Measurements from ENCODE around the gene FAM161A.
"Not testable (repeated sequence)": the region's sequence is repeated elsewhere in the genome, so short reads cannot be mapped to it uniquely, and the experiment has no call there.

Gene FAM161A

DNA sequence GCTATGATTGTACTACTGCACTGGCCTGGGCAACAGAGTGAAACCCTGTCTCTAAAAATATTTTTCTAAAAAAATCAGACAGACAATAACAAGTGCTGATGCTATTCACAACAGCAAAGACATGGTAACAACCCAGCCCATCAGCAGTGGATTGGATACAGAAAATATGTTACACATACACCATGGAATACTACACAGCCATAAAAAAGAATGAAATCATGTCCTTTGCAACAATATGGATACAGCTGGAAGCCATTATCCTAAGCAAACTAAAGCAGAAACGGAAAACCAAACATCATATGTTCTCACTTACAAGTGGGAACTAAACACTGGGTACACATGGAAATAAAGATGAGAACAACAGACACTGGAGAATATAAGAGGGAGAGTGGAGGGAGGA lies 19.9 kb downstream of the FAM161A start:
- no peak for DNase-seq

- no peak for DNase-seq
Measured at GRCh38 chr2:61832183-61832841, 21.5 kb downstream of the FAM161A start.

GRCh38 chr2:61822255-61822654 lies 31.6 kb downstream of the FAM161A start:
- DNase-seq: no peak

GRCh38 chr2:61816480-61817355 lies 37.1 kb downstream of the FAM161A start:
- no peak for DNase-seq

DNA sequence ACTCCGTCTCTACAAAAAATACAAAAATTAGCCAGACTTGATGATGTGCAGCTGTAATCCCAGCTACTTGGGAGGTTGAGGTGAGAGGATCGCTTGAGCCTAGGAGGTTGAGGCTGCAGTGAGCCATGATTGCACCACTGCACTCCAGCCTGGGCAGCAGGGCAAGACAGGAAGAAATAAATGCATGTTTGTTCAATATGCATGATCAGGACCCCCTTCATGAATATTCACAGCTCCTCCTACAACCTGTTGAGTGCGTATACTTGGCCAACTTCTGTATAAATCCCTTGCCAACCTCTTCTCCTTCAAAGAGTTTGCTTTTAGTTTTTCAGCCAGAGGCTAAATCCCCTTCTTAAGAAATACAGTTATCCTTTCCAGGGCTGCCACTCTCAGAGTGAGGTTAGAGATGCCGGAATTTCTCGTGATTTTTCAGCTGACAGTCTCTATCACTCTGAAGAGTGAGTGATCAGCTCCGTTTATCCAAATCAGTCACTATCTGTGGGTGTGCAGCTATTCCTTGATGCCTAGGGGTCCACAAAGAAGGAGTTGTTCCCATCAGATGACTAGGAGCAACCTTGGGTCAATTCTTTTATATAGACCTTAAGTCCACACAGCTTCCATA lies 39.2 kb downstream of the FAM161A start:
- no peak for DNase-seq

DNA sequence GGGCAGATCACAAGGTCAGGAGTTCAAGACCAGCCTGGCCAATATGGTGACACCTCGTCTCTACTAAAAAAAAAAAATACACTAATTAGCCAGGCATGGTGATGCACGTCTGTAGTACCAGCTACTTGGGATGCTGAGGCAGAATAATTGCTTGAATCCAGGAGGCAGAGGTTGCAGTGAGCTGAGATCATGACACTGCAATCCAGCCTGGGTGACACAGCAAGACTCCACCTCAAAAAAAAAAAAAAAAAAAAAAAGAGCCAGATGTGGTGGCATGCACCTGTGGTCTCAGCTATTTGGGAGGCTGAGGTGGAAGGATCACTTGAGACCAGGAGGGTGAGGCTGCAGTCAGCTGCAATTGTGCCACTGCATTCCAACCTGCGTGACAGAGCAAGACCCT lies 40.5 kb downstream of the FAM161A start:
- not testable (repeated sequence) for DNase-seq

GRCh38 chr2:61811821-61812220 lies 42.0 kb downstream of the FAM161A start:
- no peak for DNase-seq

- not testable (repeated sequence) for DNase-seq
Measured at GRCh38 chr2:61810203-61810602, 43.7 kb downstream of the FAM161A start.

- DNase-seq: not testable (repeated sequence)
Measured at GRCh38 chr2:61808693-61809092, 45.2 kb downstream of the FAM161A start.

DNA sequence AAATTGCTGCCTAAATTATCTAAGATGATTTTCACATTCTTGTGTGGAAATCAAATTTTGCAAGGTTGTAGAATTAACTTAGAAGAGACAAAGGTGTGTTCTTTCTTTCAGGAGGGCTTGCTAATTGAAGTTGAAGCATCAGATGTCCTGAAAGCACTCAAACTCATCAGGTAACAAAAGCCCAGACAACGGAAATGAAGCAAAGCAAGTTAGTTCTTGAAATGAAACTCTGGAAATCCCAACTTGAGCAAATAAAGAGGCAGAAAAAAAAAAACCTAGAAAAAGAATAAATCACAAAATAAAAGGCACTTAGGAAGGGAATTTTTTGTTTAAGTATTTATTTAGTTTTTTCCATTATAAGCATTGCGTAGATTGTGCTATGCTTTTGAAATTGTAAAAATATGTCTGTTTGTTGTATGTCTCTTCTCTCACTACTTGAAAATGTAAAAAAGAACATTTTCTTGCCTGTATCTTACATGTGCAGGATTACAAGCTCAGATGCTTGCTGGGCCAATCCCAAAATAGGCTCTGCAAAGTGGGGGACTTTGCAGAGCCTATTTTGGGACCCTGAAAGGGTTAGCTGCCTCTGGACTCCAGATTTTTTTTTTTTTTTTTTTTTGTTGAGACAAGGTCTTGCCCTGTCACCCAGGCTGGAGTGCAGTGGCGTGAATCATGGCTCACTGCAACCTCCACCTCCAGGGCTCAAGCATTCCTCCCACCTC lies 46.7 kb downstream of the FAM161A start:
- peak in 1 of 3 experiments; percentile 32 for DNase-seq

DNA sequence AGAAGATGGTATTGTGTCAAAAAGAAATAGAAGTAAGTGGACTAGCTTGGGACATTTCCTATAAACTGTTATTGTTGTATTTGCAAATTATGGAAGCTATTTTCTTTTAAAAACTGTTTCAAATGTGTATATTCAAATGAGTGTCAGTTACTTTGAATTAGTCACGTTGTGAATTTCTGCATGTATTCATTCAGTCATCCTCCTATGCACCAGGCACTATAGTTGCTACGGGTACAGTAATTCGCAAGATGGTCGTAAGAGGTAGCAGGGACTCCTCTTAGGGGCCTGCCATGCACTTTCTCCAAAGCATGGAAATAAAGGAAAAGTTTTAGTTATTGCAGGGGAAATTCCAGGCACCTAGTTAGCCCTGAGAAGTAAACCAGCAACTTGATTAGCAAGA lies 51.3 kb downstream of the FAM161A start:
- no peak for DNase-seq

DNA sequence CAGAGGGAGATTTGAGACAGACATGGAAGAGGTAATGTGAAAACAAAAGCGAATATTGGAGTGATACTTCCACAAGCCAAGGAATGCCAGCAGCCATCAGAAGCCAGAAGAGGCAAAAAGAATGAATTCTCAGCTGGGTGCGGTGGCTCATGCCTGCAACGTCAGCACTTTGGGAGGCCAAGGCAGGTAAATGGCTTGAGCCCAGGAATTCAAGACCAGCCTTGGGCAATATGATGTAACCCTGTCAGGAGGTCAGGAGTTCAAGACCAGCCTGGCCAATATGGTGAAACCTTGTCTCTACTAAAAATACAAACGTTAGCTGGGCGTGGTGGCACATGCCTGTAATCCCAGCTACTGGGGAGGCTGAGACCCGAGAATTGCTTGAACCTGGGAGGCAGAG lies 54.8 kb downstream of the FAM161A start:
- DNase-seq: no peak

- DNase-seq: not testable (repeated sequence)
Measured at GRCh38 chr2:61797446-61797845, 56.4 kb downstream of the FAM161A start.

DNA sequence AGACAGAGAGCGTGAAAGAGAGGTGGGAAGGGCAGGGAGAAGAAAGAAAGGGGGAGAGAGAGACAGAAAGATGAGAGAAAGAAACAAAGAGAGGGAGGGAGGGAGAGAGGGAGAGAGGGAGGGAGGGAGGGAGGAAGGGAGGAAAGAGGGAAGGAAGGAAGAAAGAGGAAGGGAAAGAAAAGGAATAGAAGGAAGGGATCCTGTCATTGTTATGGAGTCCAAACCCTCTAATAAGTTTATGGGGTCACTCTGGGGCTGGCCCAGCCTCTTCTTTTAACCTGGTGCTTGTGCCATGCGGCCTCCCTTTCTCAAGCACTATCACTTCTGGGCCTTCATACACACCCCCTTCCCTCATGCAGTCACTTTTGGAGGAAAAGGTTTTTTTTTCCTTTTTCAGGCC lies 58.5 kb downstream of the FAM161A start:
- no peak for DNase-seq

DNA sequence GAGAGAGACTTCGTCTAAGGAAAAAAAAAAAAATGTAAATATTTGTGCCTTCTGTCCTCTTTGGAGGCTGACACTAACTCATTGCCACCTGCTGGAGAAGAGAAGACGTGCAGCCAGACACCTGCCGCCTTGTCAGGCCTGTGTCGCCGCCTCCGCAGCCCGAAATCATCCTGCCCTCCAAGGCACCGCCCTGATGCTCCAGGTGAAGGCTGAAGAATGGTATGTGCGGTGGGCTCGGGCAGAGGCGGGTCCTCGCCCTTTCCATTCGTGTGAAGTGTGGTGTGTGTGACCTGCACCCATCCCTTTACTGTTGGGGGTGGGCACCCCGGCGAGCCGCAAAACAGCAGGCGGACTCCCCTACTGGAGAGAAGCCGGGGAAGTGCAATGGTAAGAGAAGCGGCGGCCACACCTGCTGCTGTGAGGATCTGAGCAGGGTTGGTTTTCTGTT lies 60.4 kb downstream of the FAM161A start:
- peak in 2 of 3 experiments; percentile 26 to 88 for DNase-seq

DNA sequence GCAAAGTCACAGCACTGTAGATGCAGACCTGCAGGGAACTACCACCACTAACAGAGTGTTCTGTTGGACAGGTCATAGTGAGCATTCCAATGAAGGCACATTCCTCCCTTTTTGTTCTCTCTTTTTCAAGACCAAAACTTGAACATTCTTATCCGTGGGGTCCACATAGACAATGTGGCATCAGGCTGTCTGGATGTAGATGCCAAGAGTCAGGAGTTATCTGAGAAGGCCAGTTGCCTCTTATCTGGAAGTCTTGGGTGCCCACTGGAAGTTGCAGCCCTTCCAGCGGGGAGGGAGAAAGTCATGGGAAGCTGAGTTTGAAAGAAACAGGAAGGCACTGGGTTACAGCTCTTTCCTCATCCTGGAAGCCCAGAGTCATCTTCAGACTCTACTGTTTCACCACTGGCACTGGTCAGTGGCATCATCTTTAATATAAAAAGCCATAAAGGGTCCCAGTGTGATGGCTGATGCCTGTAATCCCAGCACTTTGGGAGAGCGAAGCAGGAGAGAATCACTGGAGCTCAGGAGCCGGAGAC lies 61.4 kb downstream of the FAM161A start:
- DNase-seq: no peak

DNA sequence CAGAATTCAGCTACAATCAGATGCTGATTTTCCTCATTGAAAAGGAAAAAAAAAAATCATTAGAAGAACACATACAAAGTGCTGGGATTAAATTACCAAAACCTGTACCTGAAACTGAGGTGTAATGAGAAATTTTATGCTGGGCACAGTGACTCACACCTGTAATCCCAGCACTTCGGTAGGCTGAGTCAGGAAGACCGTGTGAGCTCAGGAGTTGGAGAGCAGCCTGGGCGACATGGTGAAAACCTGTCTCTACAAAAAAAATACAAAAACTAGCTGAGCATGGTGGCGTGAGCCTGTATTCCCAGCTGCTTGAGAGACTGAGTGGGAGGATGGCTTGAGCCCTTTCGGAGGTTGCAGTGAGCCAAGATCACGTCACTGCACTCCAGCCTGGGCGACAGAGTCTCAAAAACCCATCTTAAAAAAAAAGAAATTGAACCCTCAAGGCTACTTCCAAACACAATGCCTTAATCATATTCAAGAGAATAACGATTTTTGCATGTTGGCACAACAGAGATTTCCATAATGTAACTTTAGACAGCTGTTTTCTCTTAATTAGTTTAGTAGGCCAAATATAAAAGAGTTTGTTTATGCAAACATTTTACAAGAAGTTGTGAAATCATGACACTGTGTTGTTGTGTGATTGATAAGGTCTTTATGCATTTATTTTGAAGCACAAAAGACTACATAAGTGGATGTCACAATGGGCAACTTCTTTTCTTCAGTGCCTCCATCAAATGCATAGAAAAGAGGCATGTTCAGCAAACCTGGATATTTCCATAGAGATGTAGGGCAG lies 63.9 kb downstream of the FAM161A start:
- no peak for DNase-seq

DNA sequence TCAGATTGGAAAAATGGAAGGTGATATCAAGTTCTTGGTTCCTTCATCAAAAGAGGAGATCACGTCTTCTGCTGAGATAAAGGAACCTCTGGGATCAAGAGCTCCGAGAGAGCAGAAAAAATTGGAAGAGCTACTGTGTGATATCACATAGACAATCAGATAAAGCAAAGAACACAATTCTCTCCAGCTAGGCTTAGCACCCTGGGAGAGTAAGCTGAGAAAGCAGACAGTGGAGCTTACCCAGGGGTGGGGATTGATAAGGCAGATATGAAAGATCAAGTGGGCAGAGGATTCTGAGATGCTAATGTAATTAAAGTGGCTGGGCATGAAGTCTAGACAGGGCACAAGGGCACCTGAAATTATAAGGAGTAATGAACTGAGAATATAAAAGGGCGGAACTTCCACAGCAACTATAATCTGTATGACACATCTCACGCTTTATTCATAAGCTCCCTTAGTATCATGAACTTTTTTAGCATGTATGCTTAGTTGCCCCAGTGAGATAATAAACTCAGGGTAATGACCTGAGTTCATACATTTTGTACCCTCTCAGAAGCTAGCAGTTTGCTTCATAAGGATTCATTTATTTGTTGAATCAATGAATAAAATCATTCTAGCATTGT lies 65.8 kb downstream of the FAM161A start:
- DNase-seq: no peak

DNA sequence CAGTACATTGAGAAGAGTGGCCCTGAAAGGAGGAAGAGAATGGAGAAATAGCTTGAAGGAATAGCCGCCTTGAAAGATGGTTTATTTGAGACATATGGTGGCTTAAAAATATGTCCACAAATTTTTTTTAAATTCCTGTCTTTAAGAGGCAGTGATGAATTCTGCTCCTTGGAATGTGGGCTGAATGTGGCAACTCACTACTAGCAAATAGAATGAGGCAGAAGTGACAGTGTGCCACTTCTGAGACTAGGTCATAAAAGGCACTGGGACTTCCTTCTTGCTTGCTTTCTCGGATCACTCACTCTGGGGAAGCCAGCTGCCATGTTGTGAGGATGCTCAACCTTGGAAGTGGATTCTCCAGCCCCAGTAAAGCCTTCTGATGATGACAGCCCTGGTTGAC lies 67.0 kb downstream of the FAM161A start:
- DNase-seq: no peak

DNA sequence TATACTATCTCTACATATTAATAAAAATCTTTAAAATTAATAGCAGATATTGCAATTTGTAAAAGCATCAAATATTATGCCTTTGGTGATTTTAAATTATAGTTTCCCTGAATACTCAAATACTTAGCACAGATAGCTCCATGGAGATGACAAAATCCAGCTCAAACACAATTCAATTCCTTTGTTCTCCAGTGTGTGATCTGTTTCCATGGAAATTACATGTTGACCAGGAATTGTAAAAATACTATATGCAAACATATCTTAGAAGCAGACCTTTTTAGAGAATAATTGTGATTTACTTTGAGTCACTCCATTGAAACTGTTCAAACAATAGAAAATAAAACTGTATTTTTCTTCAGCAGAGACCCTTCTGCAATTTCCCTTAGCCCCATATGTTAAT lies 68.3 kb downstream of the FAM161A start:
- DNase-seq: no peak

DNA sequence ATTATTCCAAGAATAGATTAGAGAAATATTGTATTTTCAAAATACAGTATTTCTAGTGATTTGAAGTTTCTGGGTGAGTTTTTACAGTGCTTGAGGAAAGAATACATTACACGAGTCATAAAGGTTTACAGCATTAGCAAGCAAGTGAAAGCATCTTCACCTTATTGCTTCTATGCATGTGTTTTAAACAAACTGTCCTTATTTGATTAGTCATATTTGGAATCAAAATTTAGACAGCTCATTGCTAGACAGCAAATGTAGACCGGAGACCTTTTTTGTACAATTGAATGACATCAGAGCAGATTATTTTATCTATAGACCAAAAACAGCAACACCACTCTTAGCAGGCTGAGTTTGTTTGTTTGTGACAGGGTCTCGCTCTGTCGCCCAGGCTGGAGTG lies 69.2 kb downstream of the FAM161A start:
- no peak for DNase-seq
